NCI-H146 treated with DMSO at 0.1 percent for 48 hours (cell line): Measurements from ENCODE around the gene MASP2.
"Not testable (repeated sequence)": the region's sequence is repeated elsewhere in the genome, so short reads cannot be mapped to it uniquely, and the experiment has no call there.

Experiments
- DNase-seq: peaks from one replicate; lab custom pipeline; 2025; ENCODE audit not compliant: unreplicated experiment; lab: John Stamatoyannopoulos, UW

The MASP2 gene

GRCh38 chr1:11046625-11047365, at the start of gene MASP2:
Gene MASP2 (minus strand): TSS chr1:11047239. CDS start chr1:11047207, 32 bp downstream.
- DNase-seq, result no peak

- not testable (repeated sequence) for DNase-seq
These were observed 36.7 kb upstream of the MASP2 start for GRCh38 chr1:11083784-11084183.

- no peak for DNase-seq
These were observed 33.9 kb upstream of the MASP2 start for GRCh38 chr1:11080931-11081330.

GRCh38 chr1:11078631-11079030, 31.6 kb upstream of the MASP2 start:
- DNase-seq, result no peak

- not testable (repeated sequence) for DNase-seq
These were observed 26.4 kb upstream of the MASP2 start for GRCh38 chr1:11073398-11073797.

GRCh38 chr1:11072216-11072917, 25.3 kb upstream of the MASP2 start:
- peak; percentile 78 for DNase-seq

GRCh38 chr1:11071463-11072215, 24.6 kb upstream of the MASP2 start:
- peak; percentile 86 for DNase-seq

GRCh38 chr1:11070876-11071275, 23.8 kb upstream of the MASP2 start:
- no peak for DNase-seq

- no peak for DNase-seq
These were observed 21.8 kb upstream of the MASP2 start for GRCh38 chr1:11068600-11069473.

- DNase-seq, result no peak
These were observed 20.9 kb upstream of the MASP2 start for GRCh38 chr1:11067716-11068599.

- no peak for DNase-seq
These were observed 18.8 kb upstream of the MASP2 start for GRCh38 chr1:11065796-11066195.

GRCh38 chr1:11064942-11065341, 17.9 kb upstream of the MASP2 start:
- DNase-seq, result no peak

- DNase-seq, result not testable (repeated sequence)
These were observed 17.0 kb upstream of the MASP2 start for GRCh38 chr1:11063937-11064537.

- DNase-seq, result no peak
These were observed 15.9 kb upstream of the MASP2 start for GRCh38 chr1:11062965-11063401.

GRCh38 chr1:11061652-11062365, 14.8 kb upstream of the MASP2 start:
- DNase-seq, result no peak

GRCh38 chr1:11059968-11060830, 13.2 kb upstream of the MASP2 start, which contains the start of gene SRM:
Gene SRM (minus strand): TSS chr1:11060018. CDS start chr1:11059943, 75 bp downstream.
- peak; percentile 21 for DNase-seq

- no peak for DNase-seq
These were observed 12.3 kb upstream of the MASP2 start for GRCh38 chr1:11059155-11059967.
